ENCODE data around the gene JUND.
A peak's percentile ranks its signal among the peaks of the same experiment; 100 is the strongest.

DNA sequence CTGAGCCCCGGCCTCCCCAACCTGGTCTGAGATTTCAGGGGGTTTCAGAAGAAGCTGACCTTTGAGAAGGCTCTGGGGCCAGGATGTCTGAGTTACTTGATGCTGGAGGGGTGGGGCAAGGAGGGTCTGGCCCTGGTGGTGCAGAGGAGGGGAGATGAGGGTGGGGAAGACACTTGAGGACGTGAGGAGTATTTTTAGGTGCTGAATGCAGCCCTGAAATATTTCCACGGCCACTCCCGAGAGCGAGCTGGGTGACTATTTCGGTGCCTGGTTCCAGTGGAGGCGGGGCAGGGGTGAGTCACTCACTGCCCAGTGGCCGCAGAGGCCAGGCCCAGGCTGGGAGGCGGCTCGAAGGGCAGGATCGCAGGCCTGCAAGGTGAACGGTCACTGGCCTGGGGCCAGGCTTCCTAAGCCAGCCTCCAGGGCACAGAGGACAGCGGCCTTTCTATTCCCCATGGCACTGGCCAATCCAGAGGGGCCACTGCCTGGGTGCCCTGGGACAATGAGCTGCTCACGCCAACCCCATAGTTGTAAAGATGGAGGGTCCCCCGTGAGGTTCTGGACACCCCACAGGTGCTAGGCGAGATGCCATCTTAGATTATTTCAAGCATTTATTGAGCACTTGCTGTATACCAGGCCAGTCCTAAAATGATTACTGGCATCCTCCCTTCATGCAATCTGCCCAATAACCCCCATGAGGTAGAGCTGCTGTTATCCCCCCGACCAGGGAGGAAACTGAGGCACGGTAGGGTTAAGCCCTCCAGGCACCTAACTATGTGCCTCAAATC lies 19.7 kb upstream of the JUND start:
- TF ChIP-seq TAF1 (conservative IDR thresholded peaks at IDR 0.05) (no peak), YY1 (IDR thresholded peaks at IDR 0.05) (peak; percentile 68)
- TF ChIP-seq, protein P1, sequence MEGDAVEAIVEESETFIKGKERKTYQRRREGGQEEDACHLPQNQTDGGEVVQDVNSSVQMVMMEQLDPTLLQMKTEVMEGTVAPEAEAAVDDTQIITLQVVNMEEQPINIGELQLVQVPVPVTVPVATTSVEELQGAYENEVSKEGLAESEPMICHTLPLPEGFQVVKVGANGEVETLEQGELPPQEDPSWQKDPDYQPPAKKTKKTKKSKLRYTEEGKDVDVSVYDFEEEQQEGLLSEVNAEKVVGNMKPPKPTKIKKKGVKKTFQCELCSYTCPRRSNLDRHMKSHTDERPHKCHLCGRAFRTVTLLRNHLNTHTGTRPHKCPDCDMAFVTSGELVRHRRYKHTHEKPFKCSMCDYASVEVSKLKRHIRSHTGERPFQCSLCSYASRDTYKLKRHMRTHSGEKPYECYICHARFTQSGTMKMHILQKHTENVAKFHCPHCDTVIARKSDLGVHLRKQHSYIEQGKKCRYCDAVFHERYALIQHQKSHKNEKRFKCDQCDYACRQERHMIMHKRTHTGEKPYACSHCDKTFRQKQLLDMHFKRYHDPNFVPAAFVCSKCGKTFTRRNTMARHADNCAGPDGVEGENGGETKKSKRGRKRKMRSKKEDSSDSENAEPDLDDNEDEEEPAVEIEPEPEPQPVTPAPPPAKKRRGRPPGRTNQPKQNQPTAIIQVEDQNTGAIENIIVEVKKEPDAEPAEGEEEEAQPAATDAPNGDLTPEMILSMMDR (IDR thresholded peaks at IDR 0.05; ENCODE audit: low read depth, low read length, missing input control), result no peak
- TF ChIP-seq, protein P2, sequence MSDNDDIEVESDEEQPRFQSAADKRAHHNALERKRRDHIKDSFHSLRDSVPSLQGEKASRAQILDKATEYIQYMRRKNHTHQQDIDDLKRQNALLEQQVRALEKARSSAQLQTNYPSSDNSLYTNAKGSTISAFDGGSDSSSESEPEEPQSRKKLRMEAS (IDR thresholded peaks at IDR 0.05), result peak; percentile 55
